ENCODE measurements around the gene EYA3. TPM values are rescaled to one million over a fixed set of nuclear protein-coding genes. Genes with fewer than 3 reads are reported as not detected.

The EYA3 gene
- total RNA-seq, 1 experiment from 2014 or later = 32.7 TPM

DNA sequence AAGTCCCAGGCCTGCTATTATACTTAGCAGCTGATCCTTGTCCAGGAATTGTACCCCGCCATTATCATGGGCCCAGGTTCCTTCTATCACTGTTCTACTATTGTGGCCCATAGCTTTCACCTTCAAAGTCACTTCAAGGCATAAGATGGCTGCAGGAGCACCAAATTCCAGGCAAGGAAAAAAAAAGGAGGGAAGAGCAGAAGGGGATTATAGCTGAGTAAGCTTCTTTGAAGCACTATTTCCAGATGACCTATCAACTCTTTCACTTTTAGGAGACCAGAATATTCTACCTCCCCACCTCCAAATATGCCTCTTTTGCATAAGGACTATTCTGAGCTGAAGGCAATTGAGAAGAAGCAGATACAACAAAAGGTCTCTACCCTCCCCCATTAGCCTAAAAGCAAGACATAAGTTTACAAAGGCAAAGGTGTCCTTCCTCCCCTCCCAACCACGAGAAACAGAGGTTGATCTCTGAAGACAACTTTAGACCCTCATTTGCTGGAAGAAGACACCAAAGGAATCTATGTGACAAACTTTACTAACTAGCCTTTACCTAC is 46.3 kb upstream of the EYA3 start:
- no peak overlapping the region for H3K27ac ChIP-seq (ENCODE audit: insufficient read length, low read depth, low read length)
- H2BK15ac ChIP-seq (ENCODE audit: low read depth, low read length) = no peak overlapping the region
- H2BK120ac ChIP-seq (ENCODE audit: low read depth, low read length, poor library complexity, severe bottlenecking) = no peak overlapping the region
- peaks cover 3% of the 10 kb centered on the region; the same call in 1 of the 2 replicates for H3K27me3 Mint-ChIP-seq (ENCODE audit: low read depth)
- H3K4me1 Mint-ChIP-seq = peaks cover 4 to 7% of the 10 kb centered on the region in 2 experiments
- no peak overlapping the region for H3K4ac ChIP-seq (ENCODE audit: low read depth, low read length)
- H3K27ac Mint-ChIP-seq = no peak overlapping the region
- H3K27me3 ChIP-seq (ENCODE audit: insufficient read depth, low read length) = no peaks in the 10 kb centered on the region
- no peak overlapping the region for H2BK20ac ChIP-seq (ENCODE audit: low read depth, low read length, poor library complexity, severe bottlenecking)
- no peak overlapping the region for H4K5ac ChIP-seq (ENCODE audit: insufficient read length, low read depth, low read length)
- TF ChIP-seq, protein P1, sequence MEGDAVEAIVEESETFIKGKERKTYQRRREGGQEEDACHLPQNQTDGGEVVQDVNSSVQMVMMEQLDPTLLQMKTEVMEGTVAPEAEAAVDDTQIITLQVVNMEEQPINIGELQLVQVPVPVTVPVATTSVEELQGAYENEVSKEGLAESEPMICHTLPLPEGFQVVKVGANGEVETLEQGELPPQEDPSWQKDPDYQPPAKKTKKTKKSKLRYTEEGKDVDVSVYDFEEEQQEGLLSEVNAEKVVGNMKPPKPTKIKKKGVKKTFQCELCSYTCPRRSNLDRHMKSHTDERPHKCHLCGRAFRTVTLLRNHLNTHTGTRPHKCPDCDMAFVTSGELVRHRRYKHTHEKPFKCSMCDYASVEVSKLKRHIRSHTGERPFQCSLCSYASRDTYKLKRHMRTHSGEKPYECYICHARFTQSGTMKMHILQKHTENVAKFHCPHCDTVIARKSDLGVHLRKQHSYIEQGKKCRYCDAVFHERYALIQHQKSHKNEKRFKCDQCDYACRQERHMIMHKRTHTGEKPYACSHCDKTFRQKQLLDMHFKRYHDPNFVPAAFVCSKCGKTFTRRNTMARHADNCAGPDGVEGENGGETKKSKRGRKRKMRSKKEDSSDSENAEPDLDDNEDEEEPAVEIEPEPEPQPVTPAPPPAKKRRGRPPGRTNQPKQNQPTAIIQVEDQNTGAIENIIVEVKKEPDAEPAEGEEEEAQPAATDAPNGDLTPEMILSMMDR (conservative IDR thresholded peaks at IDR 0.05) = no peak
- H3K4me2 ChIP-seq (ENCODE audit: insufficient read depth, insufficient read length, low read length) = no peak overlapping the region
- no peaks in the 10 kb centered on the region; a peak in 2 of 7 replicates for H3K36me3 Mint-ChIP-seq (ENCODE audit: insufficient read depth in 1 of 3, low read depth in 3 of 3)
- no peak overlapping the region for H3K18ac ChIP-seq (ENCODE audit: insufficient read length, low read depth, low read length)
- H3K9me3 Mint-ChIP-seq = peaks cover 0 to 5% of the 10 kb centered on the region in 2 experiments; a peak in 3 of 5 replicates
- H2BK12ac ChIP-seq (ENCODE audit: insufficient read length, low read depth, low read length) = no peak overlapping the region
- no peaks in the 10 kb centered on the region for H3K79me1 ChIP-seq (ENCODE audit: insufficient read depth, low read depth, low read length, poor library complexity, severe bottlenecking)
- no peak overlapping the region for H3K4me3 Mint-ChIP-seq
- H2BK5ac ChIP-seq (ENCODE audit: insufficient read length, low read length) = no peak overlapping the region
- no peak overlapping the region for H3K56ac ChIP-seq (ENCODE audit: insufficient read length, low read depth, low read length)
- H3K14ac ChIP-seq (ENCODE audit: insufficient read depth, low read length) = no peak overlapping the region
- no peaks in the 10 kb centered on the region for H3K9me3 ChIP-seq (ENCODE audit: control insufficient read depth, low read depth, low read length)
- no peak overlapping the region for H3K23ac ChIP-seq (ENCODE audit: insufficient read length, low read depth, low read length)
- H3K79me2 ChIP-seq (ENCODE audit: insufficient read depth, low read length) = no peaks in the 10 kb centered on the region
- no peak overlapping the region for H4K91ac ChIP-seq (ENCODE audit: insufficient read length, low read depth, low read length)
- no peaks in the 10 kb centered on the region for H3K4me1 ChIP-seq (ENCODE audit: insufficient read depth, low read length)
- no CpG with 5 or more reads among the region's 2 CpGs for WGBS (ENCODE audit: extremely low coverage, insufficient read length, low lambda C conversion rate)
- no peaks in the 10 kb centered on the region for H4K20me1 ChIP-seq (ENCODE audit: control insufficient read depth, insufficient read depth, insufficient read length)
- no peak for DNase-seq
- H4K8ac ChIP-seq (replicated peaks; ENCODE audit: insufficient read length, low read depth, low read length) = no peak overlapping the region
- H3T11ph ChIP-seq (ENCODE audit: low read length) = no peak overlapping the region
- no peaks in the 10 kb centered on the region for H3K23me2 ChIP-seq (ENCODE audit: insufficient read length, low read depth, low read length, poor library complexity, severe bottlenecking)
- no peak overlapping the region for H2AK5ac ChIP-seq (ENCODE audit: insufficient read length, low read length)
- no peak overlapping the region for H3K9ac ChIP-seq (ENCODE audit: extremely low read depth, insufficient read length, low read length)
- H2AFZ ChIP-seq (ENCODE audit: low read length) = no peak overlapping the region

All from H9 (cell line).